Measurements from ENCODE around the gene LAMA5. TPM values are rescaled to one million over a fixed set of nuclear protein-coding genes. Genes with fewer than 3 reads are reported as not detected.
A peak's percentile ranks its signal among the peaks of the same experiment; 100 is the strongest.

Gene LAMA5
- total RNA-seq, 2 experiments from 2014 or later: 0.38 to 0.91 TPM

- Mint-ChIP-seq H3K9me3 (no peaks in the 10 kb centered on the region), H3K27me3 (peaks cover 24% of the 10 kb centered on the region), H3K36me3 (no peaks in the 10 kb centered on the region), H3K27ac (no peak overlapping the region), H3K4me1 (peaks cover 5% of the 10 kb centered on the region), H3K4me3 (no peak overlapping the region)
- DNase-seq: no peak
Measured at GRCh38 chr20:62370807-62371587, 3.9 kb upstream of the LAMA5 start.

DNA sequence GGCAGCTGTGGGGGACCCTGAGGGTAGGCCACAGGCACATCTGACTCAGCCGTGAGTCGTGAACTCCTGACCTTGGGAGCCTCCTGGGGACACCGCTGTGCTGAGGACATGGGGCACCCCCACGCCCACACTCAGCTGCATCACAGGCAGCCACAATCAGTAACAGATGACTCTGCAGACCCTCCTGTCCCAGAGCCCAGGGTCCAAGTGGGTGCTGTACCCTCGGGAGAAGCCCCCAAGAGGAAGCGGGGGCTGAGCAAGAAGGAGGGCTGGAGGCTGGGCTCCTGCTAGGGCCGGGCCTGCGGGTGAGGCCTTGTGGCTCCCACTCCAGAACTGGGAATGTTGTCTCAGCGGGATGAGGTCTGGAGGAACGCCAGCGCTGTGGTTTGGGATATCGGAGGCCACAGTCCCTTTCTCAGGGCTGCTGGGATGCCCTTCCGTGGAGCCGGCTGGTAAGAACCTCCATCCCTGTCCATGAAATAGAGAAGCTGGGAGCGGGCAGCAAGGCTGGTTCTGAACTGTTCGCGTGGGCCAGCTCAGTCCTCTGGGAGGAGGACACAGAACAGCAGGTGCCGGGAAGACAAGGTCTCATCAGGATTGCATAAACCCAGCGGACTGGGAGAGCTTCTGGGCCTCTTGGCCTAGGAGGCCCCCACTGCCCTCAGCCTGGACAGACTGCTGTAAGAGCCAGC, 3.1 kb upstream of the LAMA5 start:
- H3K36me3 Mint-ChIP-seq: no peaks in the 10 kb centered on the region
- H3K4me1 Mint-ChIP-seq: peaks cover 5% of the 10 kb centered on the region
- H3K4me3 Mint-ChIP-seq: no peak overlapping the region
- H3K27me3 Mint-ChIP-seq: peaks cover 31% of the 10 kb centered on the region
- no peaks in the 10 kb centered on the region for H3K9me3 Mint-ChIP-seq
- peak; percentile 65 for DNase-seq
- no peak overlapping the region for H3K27ac Mint-ChIP-seq

GRCh38 chr20:62369815-62370114, 2.7 kb upstream of the LAMA5 start:
- no peaks in the 10 kb centered on the region for H3K9me3 Mint-ChIP-seq
- no peak for DNase-seq

GRCh38 chr20:62368976-62369814, 2.1 kb upstream of the LAMA5 start:
- DNase-seq: no peak
- H3K27me3 Mint-ChIP-seq: peaks cover 38% of the 10 kb centered on the region
- no peak overlapping the region for H3K27ac Mint-ChIP-seq
- no peaks in the 10 kb centered on the region for H3K9me3 Mint-ChIP-seq
- no peaks in the 10 kb centered on the region for H3K36me3 Mint-ChIP-seq
- H3K4me3 Mint-ChIP-seq: no peak overlapping the region
- peaks cover 5% of the 10 kb centered on the region for H3K4me1 Mint-ChIP-seq

More at GRCh38 chr20:62369815-62370114, 2.7 kb upstream of the LAMA5 start:
- no peak overlapping the region for H3K4me3 Mint-ChIP-seq
- H3K4me1 Mint-ChIP-seq: peaks cover 5% of the 10 kb centered on the region
- no peaks in the 10 kb centered on the region for H3K36me3 Mint-ChIP-seq
- H3K27ac Mint-ChIP-seq: no peak overlapping the region
- H3K27me3 Mint-ChIP-seq: peaks cover 36% of the 10 kb centered on the region

DNA sequence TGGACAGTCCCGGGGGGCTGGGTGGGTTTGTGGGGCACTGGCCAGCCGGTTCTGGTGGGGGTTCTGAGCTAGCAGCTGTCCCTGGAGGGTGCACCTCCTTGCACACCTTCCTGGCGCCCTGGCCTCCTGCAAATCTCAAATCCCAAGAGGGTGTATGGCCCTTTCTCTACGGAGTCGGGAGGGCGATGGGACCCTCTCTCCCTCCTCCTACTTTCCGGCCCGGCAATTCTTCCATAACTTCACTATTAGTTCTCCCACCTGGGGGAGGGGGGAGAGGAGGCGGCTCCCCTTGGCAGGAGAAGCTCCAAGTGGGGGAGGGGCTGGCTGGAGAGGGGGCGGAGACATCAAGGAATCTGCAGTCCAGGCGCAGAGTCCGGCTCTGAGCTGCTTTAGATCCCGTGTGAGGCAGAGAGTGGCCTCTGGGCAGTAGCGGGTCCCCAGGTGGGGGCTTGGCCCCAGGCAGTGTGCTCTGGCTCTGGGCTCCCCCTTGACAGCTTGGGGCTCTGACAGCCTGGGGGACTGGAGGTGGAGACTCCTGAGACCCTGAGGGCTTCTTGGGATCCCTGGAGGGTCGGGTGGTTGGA, 1.4 kb upstream of the LAMA5 start:
- Mint-ChIP-seq H3K27me3 (peaks cover 45% of the 10 kb centered on the region), H3K4me1 (peaks cover 5% of the 10 kb centered on the region), H3K36me3 (no peaks in the 10 kb centered on the region), H3K9me3 (no peaks in the 10 kb centered on the region), H3K27ac (no peak overlapping the region), H3K4me3 (no peak overlapping the region)
- DNase-seq: no peak

GRCh38 chr20:62367633-62368391, 700 bp upstream of the LAMA5 start:
- peak overlapping the region; percentile 32 for H3K4me3 Mint-ChIP-seq
- H3K9me3 Mint-ChIP-seq: no peaks in the 10 kb centered on the region
- H3K36me3 Mint-ChIP-seq: no peaks in the 10 kb centered on the region
- H3K4me1 Mint-ChIP-seq: peaks cover 5% of the 10 kb centered on the region
- H3K27ac Mint-ChIP-seq: no peak overlapping the region
- DNase-seq: no peak
- H3K27me3 Mint-ChIP-seq: peaks cover 49% of the 10 kb centered on the region

DNA sequence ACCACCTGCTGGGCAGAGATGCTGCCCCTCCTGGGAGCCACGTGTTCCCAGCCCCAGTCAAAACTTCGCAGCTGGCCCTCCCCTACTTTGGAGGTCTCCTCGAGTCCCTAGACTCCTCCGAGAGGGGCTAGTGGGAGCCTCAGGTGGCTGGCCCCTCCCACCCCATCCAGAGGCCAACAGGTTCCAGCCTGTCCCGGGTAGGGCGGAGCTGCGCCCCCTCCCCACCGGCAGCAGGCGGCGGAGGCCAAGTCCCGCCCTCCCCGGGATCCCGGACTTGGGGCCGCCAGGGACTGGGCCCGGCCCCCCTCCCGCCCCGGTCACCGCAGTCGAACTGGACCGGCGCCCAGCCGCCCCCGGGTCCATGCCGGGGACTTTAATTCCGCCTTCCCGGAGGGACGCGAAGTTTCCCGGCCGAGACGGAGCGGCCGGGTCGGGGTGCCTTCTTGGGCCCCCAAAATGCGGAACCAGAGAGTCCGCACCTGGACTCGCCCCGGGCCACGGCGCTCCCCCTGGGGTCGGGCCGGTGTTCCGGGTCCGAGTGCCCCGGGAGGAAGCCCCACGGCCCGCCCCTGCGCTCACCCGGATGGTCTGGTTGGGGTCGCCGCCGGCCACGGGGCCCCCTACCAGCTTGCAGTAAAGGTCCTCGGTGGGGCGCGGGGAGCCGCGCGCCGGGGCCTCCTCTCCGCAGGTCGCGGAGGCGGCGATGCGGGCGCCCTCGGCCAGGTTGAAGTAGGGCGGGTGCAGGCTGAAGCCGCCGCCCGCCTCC, 559 bp downstream of the LAMA5 start:
- peaks cover 53% of the 10 kb centered on the region for H3K27me3 Mint-ChIP-seq
- H3K9me3 Mint-ChIP-seq: no peaks in the 10 kb centered on the region
- DNase-seq: no peak

GRCh38 chr20:62365814-62366369, 1.2 kb downstream of the LAMA5 start:
- Mint-ChIP-seq H3K4me3 (no peak overlapping the region), H3K9me3 (no peaks in the 10 kb centered on the region), H3K27me3 (peaks cover 53% of the 10 kb centered on the region), H3K36me3 (no peaks in the 10 kb centered on the region), H3K27ac (no peak overlapping the region), H3K4me1 (peaks cover 5% of the 10 kb centered on the region)
- DNase-seq: no peak

More for the DNA sequence above, 559 bp downstream of the LAMA5 start:
- Mint-ChIP-seq H3K27ac (no peak overlapping the region), H3K4me3 (no peak overlapping the region), H3K4me1 (peaks cover 5% of the 10 kb centered on the region), H3K36me3 (no peaks in the 10 kb centered on the region)

GRCh38 chr20:62364911-62365736, 2.0 kb downstream of the LAMA5 start:
- H3K27me3 Mint-ChIP-seq: peaks cover 53% of the 10 kb centered on the region
- DNase-seq: no peak
- no peak overlapping the region for H3K27ac Mint-ChIP-seq
- no peaks in the 10 kb centered on the region for H3K9me3 Mint-ChIP-seq
- no peaks in the 10 kb centered on the region for H3K36me3 Mint-ChIP-seq
- no peak overlapping the region for H3K4me3 Mint-ChIP-seq
- H3K4me1 Mint-ChIP-seq: peaks cover 5% of the 10 kb centered on the region

- no peaks in the 10 kb centered on the region for H3K9me3 Mint-ChIP-seq
- H3K4me3 Mint-ChIP-seq: no peak overlapping the region
- peaks cover 2% of the 10 kb centered on the region for H3K4me1 Mint-ChIP-seq
- no peaks in the 10 kb centered on the region for H3K36me3 Mint-ChIP-seq
- DNase-seq: no peak
- H3K27me3 Mint-ChIP-seq: peaks cover 49% of the 10 kb centered on the region
- H3K27ac Mint-ChIP-seq: no peak overlapping the region
Measured at GRCh38 chr20:62363920-62364851, 2.9 kb downstream of the LAMA5 start.

DNA sequence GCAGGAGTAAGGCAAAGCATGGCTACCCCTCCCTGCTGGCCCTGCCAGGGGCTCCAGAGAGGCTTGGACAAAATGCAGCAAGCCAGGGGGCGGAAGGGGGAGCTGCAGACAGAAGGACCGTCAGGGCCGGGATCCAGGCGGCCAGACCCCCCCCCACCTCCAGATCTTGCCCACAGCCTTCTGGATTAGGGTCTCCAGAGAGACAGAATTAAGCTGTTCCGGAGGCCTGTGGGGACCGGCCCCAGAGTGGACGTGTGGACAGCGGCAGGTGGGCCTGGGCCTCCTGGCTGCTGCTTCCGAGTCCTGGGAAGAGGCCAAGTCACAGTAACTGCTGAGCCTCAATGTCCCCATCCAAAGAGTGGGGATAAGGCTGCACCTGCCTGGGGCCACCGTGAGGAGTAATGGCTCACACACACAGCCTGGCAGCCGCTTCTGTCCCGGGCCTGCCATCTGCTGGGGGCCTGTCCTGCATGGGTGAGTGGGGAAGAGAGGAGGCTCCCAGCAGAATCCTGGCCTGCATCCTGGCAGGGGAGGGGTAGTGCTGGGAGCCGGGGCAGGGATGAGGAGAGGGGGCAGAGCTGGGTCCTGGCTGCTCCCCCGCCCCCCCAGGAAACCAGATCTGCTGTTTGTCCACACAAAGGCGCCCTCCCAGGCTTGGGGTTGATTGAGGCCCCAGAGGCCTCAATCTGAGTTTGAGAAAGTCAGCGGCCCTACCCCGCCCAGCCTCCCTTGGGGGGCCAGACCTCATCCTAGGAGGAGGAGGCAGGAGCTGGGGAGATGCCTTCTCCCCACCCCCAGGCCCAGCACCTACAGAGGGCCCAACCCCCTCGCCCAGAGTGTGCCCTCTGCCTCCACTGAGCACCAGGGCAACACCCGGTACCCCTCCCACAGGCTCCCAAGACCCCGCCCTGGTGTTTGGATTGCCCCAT, 3.9 kb downstream of the LAMA5 start:
- DNase-seq: no peak
- no peak overlapping the region for H3K4me3 Mint-ChIP-seq
- H3K9me3 Mint-ChIP-seq: no peaks in the 10 kb centered on the region
- H3K27me3 Mint-ChIP-seq: peaks cover 40% of the 10 kb centered on the region
- H3K4me1 Mint-ChIP-seq: no peaks in the 10 kb centered on the region
- H3K27ac Mint-ChIP-seq: no peak overlapping the region
- H3K36me3 Mint-ChIP-seq: no peaks in the 10 kb centered on the region

All from activated naive CD8-positive, alpha-beta T cell treated with anti-CD3 and anti-CD28 coated beads for 36 hours (primary cell).